ENCODE results near the gene TBC1D32. TPM values are rescaled to one million over a fixed set of nuclear protein-coding genes. Genes with fewer than 3 reads are reported as not detected.
"Not testable (repeated sequence)": the region's sequence is repeated elsewhere in the genome, so short reads cannot be mapped to it uniquely, and the experiment has no call there.

TBC1D32 gene
- total RNA-seq, 1 donor from 2014 or later: 12.2 TPM

DNA sequence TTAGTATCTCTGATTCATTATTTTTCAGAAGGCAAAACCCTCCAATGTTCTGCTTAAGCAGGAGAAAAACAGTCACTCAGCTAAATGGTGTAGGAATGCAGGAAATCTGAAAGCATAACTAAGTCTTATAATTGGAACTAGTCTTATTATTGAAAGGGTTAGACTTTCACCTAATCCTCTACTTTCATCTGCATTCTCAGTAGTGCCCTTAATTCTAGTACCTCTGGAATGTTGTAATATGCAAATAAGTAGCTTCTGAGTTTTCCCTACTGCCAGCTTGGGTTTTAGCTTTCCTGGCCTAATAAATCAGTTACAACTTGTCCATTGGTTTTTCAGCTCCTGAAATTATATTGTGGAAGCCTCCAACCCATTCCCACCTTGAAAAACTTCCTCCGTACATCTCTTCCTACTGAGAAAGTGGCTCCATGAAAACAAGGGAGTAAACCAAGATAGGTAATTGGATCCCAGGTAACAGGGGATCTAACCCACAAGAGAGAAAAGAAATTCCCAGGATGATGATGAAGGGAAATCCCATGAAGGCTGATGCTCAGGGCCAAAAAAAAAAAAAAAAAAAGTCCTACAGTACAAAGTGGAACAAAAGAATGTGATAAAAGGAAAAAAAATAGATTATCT is 147.0 kb downstream of the TBC1D32 start:
- no peaks in the 10 kb centered on the region for H3K9me3 Mint-ChIP-seq (ENCODE audit: unreplicated experiment)
- no peak for DNase-seq (ENCODE audit: low spot score)
- TF ChIP-seq, protein P1, sequence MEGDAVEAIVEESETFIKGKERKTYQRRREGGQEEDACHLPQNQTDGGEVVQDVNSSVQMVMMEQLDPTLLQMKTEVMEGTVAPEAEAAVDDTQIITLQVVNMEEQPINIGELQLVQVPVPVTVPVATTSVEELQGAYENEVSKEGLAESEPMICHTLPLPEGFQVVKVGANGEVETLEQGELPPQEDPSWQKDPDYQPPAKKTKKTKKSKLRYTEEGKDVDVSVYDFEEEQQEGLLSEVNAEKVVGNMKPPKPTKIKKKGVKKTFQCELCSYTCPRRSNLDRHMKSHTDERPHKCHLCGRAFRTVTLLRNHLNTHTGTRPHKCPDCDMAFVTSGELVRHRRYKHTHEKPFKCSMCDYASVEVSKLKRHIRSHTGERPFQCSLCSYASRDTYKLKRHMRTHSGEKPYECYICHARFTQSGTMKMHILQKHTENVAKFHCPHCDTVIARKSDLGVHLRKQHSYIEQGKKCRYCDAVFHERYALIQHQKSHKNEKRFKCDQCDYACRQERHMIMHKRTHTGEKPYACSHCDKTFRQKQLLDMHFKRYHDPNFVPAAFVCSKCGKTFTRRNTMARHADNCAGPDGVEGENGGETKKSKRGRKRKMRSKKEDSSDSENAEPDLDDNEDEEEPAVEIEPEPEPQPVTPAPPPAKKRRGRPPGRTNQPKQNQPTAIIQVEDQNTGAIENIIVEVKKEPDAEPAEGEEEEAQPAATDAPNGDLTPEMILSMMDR (IDR thresholded peaks at IDR 0.05; ENCODE audit: unreplicated experiment): no peak
- H3K36me3 Mint-ChIP-seq (ENCODE audit: low read depth, unreplicated experiment): no peaks in the 10 kb centered on the region
- no peak overlapping the region for H3K4me3 Mint-ChIP-seq (ENCODE audit: unreplicated experiment)
- no peak overlapping the region for H3K27ac Mint-ChIP-seq (ENCODE audit: unreplicated experiment)
- no peaks in the 10 kb centered on the region for H3K4me1 Mint-ChIP-seq (ENCODE audit: unreplicated experiment)
- peaks cover 1% of the 10 kb centered on the region for H3K27me3 Mint-ChIP-seq (ENCODE audit: unreplicated experiment)

DNA sequence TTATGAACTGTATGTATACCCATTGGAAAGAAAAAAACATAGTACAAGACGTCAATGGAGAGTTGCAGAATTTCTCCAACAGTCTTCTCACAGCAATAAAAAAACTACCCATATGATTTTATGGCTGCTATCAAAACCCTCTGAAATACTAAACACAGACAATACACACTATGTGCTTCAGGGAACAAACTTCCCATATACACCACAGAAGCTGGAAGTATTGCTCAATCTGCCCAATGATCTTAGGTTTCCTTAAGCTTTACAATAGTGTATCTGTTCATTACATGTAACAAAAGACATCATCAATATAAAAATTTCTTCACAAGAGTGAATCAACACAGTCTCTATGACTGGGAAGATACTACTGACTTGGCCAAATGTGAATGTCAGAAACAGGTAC is 150.5 kb downstream of the TBC1D32 start:
- no peaks in the 10 kb centered on the region for H3K27me3 Mint-ChIP-seq (ENCODE audit: unreplicated experiment)
- TF ChIP-seq, protein P1 (IDR thresholded peaks at IDR 0.05; ENCODE audit: unreplicated experiment): no peak
- no peaks in the 10 kb centered on the region for H3K36me3 Mint-ChIP-seq (ENCODE audit: low read depth, unreplicated experiment)
- no peak for DNase-seq (ENCODE audit: low spot score)
- no peaks in the 10 kb centered on the region for H3K4me1 Mint-ChIP-seq (ENCODE audit: unreplicated experiment)
- no peaks in the 10 kb centered on the region for H3K9me3 Mint-ChIP-seq (ENCODE audit: unreplicated experiment)
- H3K27ac Mint-ChIP-seq (ENCODE audit: unreplicated experiment): no peak overlapping the region
- no peak overlapping the region for H3K4me3 Mint-ChIP-seq (ENCODE audit: unreplicated experiment)

GRCh38 chr6:121175827-121176226 is 158.5 kb downstream of the TBC1D32 start:
- Mint-ChIP-seq H3K4me1 (ENCODE audit: unreplicated experiment) (no peaks in the 10 kb centered on the region), H3K9me3 (ENCODE audit: unreplicated experiment) (no peaks in the 10 kb centered on the region), H3K27ac (ENCODE audit: unreplicated experiment) (no peak overlapping the region), H3K27me3 (ENCODE audit: unreplicated experiment) (no peaks in the 10 kb centered on the region), H3K36me3 (ENCODE audit: low read depth, unreplicated experiment) (no peaks in the 10 kb centered on the region), H3K4me3 (ENCODE audit: unreplicated experiment) (no peak overlapping the region)
- no peak for DNase-seq (ENCODE audit: low spot score)
- TF ChIP-seq, protein P1 (IDR thresholded peaks at IDR 0.05; ENCODE audit: unreplicated experiment): no peak

DNA sequence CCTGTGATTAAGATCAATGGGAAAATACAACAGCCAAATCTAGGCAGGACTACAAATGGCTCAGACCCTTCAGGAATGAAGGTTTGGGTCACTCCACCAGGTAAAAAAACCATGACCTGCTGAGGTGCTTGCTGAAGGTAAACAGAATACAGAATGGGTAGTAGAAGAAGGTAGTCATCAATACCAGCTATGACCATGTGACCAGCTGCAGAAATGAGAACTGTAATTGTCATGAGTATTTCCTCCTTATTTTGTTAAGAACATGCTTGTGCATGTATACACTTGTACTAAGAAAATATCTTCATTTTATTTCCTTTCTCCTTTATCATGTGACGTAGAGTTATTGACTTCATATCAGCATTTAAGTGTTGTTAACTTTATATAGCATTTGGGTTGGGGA is 161.8 kb downstream of the TBC1D32 start:
- H3K4me1 Mint-ChIP-seq (ENCODE audit: unreplicated experiment); H3K9me3 Mint-ChIP-seq (ENCODE audit: unreplicated experiment); H3K27ac Mint-ChIP-seq (ENCODE audit: unreplicated experiment); H3K27me3 Mint-ChIP-seq (ENCODE audit: unreplicated experiment); H3K36me3 Mint-ChIP-seq (ENCODE audit: low read depth, unreplicated experiment); DNase-seq (ENCODE audit: low spot score); H3K4me3 Mint-ChIP-seq (ENCODE audit: unreplicated experiment): not testable (repeated sequence)

DNA sequence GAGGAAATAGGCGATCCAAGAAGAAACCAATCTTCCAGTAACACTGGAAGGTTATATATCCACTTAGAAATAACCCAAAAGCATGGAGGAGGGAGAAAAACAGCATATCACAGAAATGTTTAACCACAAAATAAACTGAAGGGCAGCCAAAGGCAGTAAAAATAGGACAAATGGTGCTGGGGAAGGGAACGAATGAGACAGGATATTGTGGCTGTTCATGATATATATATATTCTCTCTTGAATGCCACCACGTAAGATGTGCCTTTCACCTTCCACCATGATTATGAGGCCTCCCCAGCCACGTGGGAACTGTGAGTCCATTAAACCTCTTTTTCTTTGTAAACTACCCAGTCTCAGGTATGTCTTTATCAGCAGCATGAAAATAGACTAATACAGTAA is 162.4 kb downstream of the TBC1D32 start:
- no peaks in the 10 kb centered on the region for H3K27me3 Mint-ChIP-seq (ENCODE audit: unreplicated experiment)
- no peaks in the 10 kb centered on the region for H3K4me1 Mint-ChIP-seq (ENCODE audit: unreplicated experiment)
- no peak overlapping the region for H3K4me3 Mint-ChIP-seq (ENCODE audit: unreplicated experiment)
- no peak overlapping the region for H3K27ac Mint-ChIP-seq (ENCODE audit: unreplicated experiment)
- TF ChIP-seq, protein P1 (IDR thresholded peaks at IDR 0.05; ENCODE audit: unreplicated experiment): no peak
- no peaks in the 10 kb centered on the region for H3K36me3 Mint-ChIP-seq (ENCODE audit: low read depth, unreplicated experiment)
- no peaks in the 10 kb centered on the region for H3K9me3 Mint-ChIP-seq (ENCODE audit: unreplicated experiment)
- no peak for DNase-seq (ENCODE audit: low spot score)

Data from endothelial cell (in vitro differentiated cells).